IMR-90 (cell line): ENCODE measurements around the gene CMTM5. TPM values are rescaled to one million over a fixed set of nuclear protein-coding genes. Genes with fewer than 3 reads are reported as not detected.

Source experiments
- ATAC-seq: fragments of 200-7000 bp; cut with Tn5 transposase; 2 replicates; pipeline ENCODE4 v1.9.1; 2020; ENCODE audit warnings: low read depth, mild to moderate bottlenecking, moderate library complexity
- BruUV-seq: library from RNA; stranded (reverse); fragments of 400-500 nt; replicated peaks from 2 replicates; lab custom pipeline; 2021; lab: Mats Ljungman, UMichigan
- CTCF ChIA-PET: fragments of 300-600 bp; formaldehyde crosslinking; extraction: SDS; loops from one replicate; lab custom pipeline; 2021; ENCODE audit warnings: antibody characterized with exemption; lab: Yijun Ruan, JAX
- POLR2A ChIA-PET: fragments of 300-600 bp; sonication (Branson Sonifier 250); formaldehyde crosslinking; loops from one replicate; lab custom pipeline; 2022; ENCODE audit warnings: antibody characterized with exemption; ENCODE audit not compliant: unreplicated experiment; lab: Charles Lee
- DNase-seq: peaks from one replicate; pipeline ENCODE4 v3.0.0; 2013
- H2AFZ ChIP-seq: replicated peaks from 2 replicates; pipeline ENCODE3; 2013; ENCODE audit warnings: low read length, mild to moderate bottlenecking; ENCODE audit not compliant: poor library complexity
- H2AK5ac ChIP-seq: 2 replicates; pipeline ENCODE4 v1.6.1; 2013; ENCODE audit warnings: low read depth, low read length, inconsistent platforms
- H2AK9ac ChIP-seq: replicated peaks from 2 replicates; pipeline ENCODE3; 2013; ENCODE audit warnings: mild to moderate bottlenecking, low read depth, low read length, moderate library complexity; ENCODE audit not compliant: poor library complexity
- H2BK120ac ChIP-seq: 2 replicates; pipeline ENCODE4 v1.6.1; 2013; ENCODE audit warnings: low read depth, low read length, inconsistent platforms
- H2BK15ac ChIP-seq: 3 replicates; pipeline ENCODE4 v1.6.1; 2013; ENCODE audit warnings: low read depth, low read length, inconsistent platforms
- H2BK20ac ChIP-seq: 2 replicates; pipeline ENCODE4 v1.6.1; 2013; ENCODE audit warnings: low read depth, mild to moderate bottlenecking, inconsistent platforms, low read length, moderate library complexity
- H2BK5ac ChIP-seq: 2 replicates; pipeline ENCODE4 v1.6.1; 2013; ENCODE audit warnings: mild to moderate bottlenecking, low read depth, low read length, inconsistent platforms; ENCODE audit not compliant: poor library complexity, severe bottlenecking
- H3K14ac ChIP-seq: replicated peaks from 2 replicates; pipeline ENCODE4 v1.6.1; 2013; ENCODE audit warnings: low read depth, low read length, inconsistent platforms
- H3K18ac ChIP-seq: 2 replicates; pipeline ENCODE4 v1.6.1; 2013; ENCODE audit warnings: low read depth, low read length, control low read depth
- H3K23ac ChIP-seq: 2 replicates; pipeline ENCODE4 v1.6.1; 2013; ENCODE audit warnings: low read depth, low read length, inconsistent platforms
- H3K27ac ChIP-seq: 2 replicates; pipeline ENCODE4 v1.5.1; 2013; ENCODE audit warnings: mild to moderate bottlenecking, control low read depth, low read length; ENCODE audit not compliant: insufficient read depth
- H3K27me3 ChIP-seq: 2 replicates; pipeline ENCODE4 v1.6.1; 2013; ENCODE audit warnings: low read length; ENCODE audit not compliant: control insufficient read depth, insufficient read depth
- H3K36me3 ChIP-seq: 2 replicates; pipeline ENCODE4 v1.6.1; 2013; ENCODE audit warnings: low read length, mixed read lengths; ENCODE audit not compliant: control insufficient read depth, insufficient read depth
- H3K4ac ChIP-seq: 2 replicates; pipeline ENCODE4 v1.6.1; 2013; ENCODE audit warnings: low read depth, low read length, inconsistent platforms
- H3K4me1 ChIP-seq: 2 replicates; pipeline ENCODE4 v1.6.1; 2013; ENCODE audit warnings: low read length, mixed read lengths; ENCODE audit not compliant: control insufficient read depth, insufficient read depth
- H3K4me2 ChIP-seq: 2 replicates; pipeline ENCODE4 v1.6.1; 2013; ENCODE audit warnings: low read depth, mild to moderate bottlenecking, control low read depth, low read length, moderate library complexity
- H3K4me3 ChIP-seq: 2 replicates; pipeline ENCODE4 v1.5.1; 2013; ENCODE audit warnings: low read depth, mild to moderate bottlenecking, control low read depth, low read length, moderate library complexity; ENCODE audit not compliant: insufficient read depth
- H3K56ac ChIP-seq: 2 replicates; pipeline ENCODE4 v1.6.1; 2013; ENCODE audit warnings: low read length, inconsistent platforms; ENCODE audit not compliant: insufficient read depth; ENCODE audit errors: extremely low read depth
- H3K79me1 ChIP-seq, 2 experiments: 2 replicates each; pipeline ENCODE4 v1.6.1; 2013; ENCODE audit warnings: low read length in 2 of 2, inconsistent platforms in 1 of 2, low read depth in 1 of 2
- H3K9ac ChIP-seq: 2 replicates; pipeline ENCODE4 v1.6.1; 2013; ENCODE audit warnings: low read depth, low read length, control low read depth
- H3K9me1 ChIP-seq: 2 replicates; pipeline ENCODE4 v1.6.1; 2013; ENCODE audit warnings: low read length, inconsistent platforms; ENCODE audit not compliant: insufficient read depth
- H3K9me3 ChIP-seq: 2 replicates; pipeline ENCODE4 v1.6.1; 2013; ENCODE audit warnings: low read length; ENCODE audit not compliant: control insufficient read depth, insufficient read depth
- H4K20me1 ChIP-seq: 2 replicates; pipeline ENCODE4 v1.6.1; 2013; ENCODE audit warnings: low read length, inconsistent platforms; ENCODE audit not compliant: insufficient read depth
- H4K5ac ChIP-seq: 2 replicates; pipeline ENCODE4 v1.6.1; 2013; ENCODE audit warnings: mild to moderate bottlenecking, low read depth, low read length, control low read depth
- H4K8ac ChIP-seq, 2 experiments: 2 replicates each; pipeline ENCODE4 v1.6.1; 2013; ENCODE audit warnings: low read depth in 2 of 2, low read length in 2 of 2, control low read depth in 1 of 2, inconsistent platforms in 1 of 2
- H4K91ac ChIP-seq: 2 replicates; pipeline ENCODE4 v1.6.1; 2013; ENCODE audit warnings: low read depth, low read length, inconsistent platforms; ENCODE audit not compliant: insufficient read depth
- POLR2A ChIP-seq: IDR thresholded peaks from 2 replicates; pipeline ENCODE4 v1.6.1; 2012; ENCODE audit warnings: mild to moderate bottlenecking, low read depth, low read length
- RAD21 ChIP-seq: IDR thresholded peaks from 2 replicates; pipeline ENCODE4 v1.6.1; 2012; ENCODE audit warnings: low read length, improper control_type of control experiment
- RCOR1 ChIP-seq: IDR thresholded peaks from 2 replicates; pipeline ENCODE4 v1.6.1; 2012; ENCODE audit warnings: mild to moderate bottlenecking, low read length, improper control_type of control experiment; ENCODE audit not compliant: insufficient replicate concordance
- SMC3 ChIP-seq: fragments of 150-350 bp; IDR thresholded peaks from 2 replicates; pipeline ENCODE4 v1.6.1; 2016; ENCODE audit warnings: low read depth, mild to moderate bottlenecking, antibody characterized with exemption, low read length, moderate library complexity
- WGBS, 2 experiments: methylation state at CpG; one replicate each; pipeline versions ENCODE4 v1.1.5 to v1.1.7; 2013; ENCODE audit warnings: missing lambda C conversion rate in 2 of 2; ENCODE audit not compliant: insufficient read length in 1 of 2; ENCODE audit errors: extremely low coverage in 2 of 2; 5-methylcytosine and 5-hydroxymethylcytosine counted together
- dilution Hi-C: fragments of 300-500 bp; cut with HindIII; formaldehyde crosslinking; loops from one replicate; pipeline ENCODE4 v1.14.3; 2018; ENCODE audit warnings: low sequenced_read_pairs; ENCODE audit not compliant: unreplicated experiment
- in situ Hi-C: fragments of 300-500 bp; cut with MboI; formaldehyde crosslinking; loops from 3 replicates; pipeline ENCODE4 v1.14.3; 2019; ENCODE audit warnings: low sequenced_read_pairs, inconsistent platforms, mixed read lengths
- intact Hi-C: fragments of 100-400 bp; cut with micrococcal nuclease; formaldehyde crosslinking; loops from 2 replicates; pipeline ENCODE4 v1.10.0; 2022
- polyA plus RNA-seq, 3 experiments: library from polyadenylated mRNA; depleted of rRNA; stranded (reverse); fragments of >200 nt; gene quantifications; 2 replicates each; pipeline ENCODE4 v1.2.3, GENCODE V29; 2012; ENCODE audit warnings: low replicate concordance in 1 of 3
- total RNA-seq: library from RNA; depleted of rRNA; stranded (reverse); fragments of >200 nt; gene quantifications from 2 replicates; pipeline ENCODE4 v1.2.3, GENCODE V29; 2012
- TF ChIP-seq, protein P1 (sequence below): conservative IDR thresholded peaks from 2 replicates; pipeline ENCODE4 v1.5.1; 2012; ENCODE audit warnings: mild to moderate bottlenecking, low read depth, low read length, improper control_type of control experiment

Gene CMTM5
- total and polyA plus RNA-seq, 2 of the 4 experiments (the other 2 are of a cell fraction): 0.07 TPM; not detected in 1

- no peak for TF ChIP-seq RCOR1
Measured at GRCh38 chr14:23376482-23377197, at the start of gene CMTM5 (continued).

DNA sequence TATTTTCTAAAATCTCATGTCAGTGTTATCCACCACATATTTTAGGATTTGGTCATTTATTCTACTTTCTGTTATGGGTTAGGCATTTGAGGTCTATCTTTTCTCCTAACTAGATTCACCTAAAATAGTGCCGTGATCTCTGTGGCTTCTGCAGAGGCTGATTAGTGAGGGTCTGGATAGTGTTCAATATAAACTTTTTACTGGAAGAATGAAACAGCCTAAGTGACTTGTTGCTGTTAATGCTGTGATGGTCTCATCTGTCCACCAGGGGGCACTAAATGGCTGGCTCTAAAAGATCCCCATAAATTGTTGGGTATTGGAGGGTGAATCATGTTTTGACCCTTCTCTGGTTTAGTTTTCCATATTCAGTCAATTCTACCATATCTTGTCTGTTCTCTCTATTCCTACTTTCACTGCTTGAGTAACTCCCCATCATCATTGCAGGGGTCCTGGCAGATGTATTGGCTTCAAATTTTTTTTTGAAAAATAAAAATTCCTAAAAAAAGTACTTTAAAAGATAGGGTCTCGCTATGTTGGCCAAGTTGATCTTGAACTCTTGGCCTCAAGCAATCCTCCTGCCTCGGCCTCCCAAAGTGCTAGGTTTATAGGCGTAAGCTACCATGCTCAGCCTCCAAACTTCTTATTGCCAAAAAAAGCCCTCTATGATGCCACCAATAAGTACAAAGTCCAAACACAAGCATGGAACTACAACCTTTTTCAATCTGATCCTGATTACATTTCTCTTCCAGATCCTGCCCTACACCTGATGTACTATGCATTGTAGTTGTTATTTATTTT, 48.7 kb upstream of the CMTM5 start:
- H3K18ac ChIP-seq: no peak overlapping the region
- H2BK120ac ChIP-seq: no peak overlapping the region
- ATAC-seq (peak; percentile 94), DNase-seq (peak; percentile 80)
- H2BK5ac ChIP-seq: no peak overlapping the region
- ChIA-PET POLR2A (no interaction called here), CTCF (no interaction called here)
- H2BK15ac ChIP-seq: no peak overlapping the region
- H2BK20ac ChIP-seq: no peak overlapping the region
- H3K9me1 ChIP-seq: no peaks in the 10 kb centered on the region
- intact Hi-C loops: loop anchor here (1.0 kb wide), 5 partner anchors 24 to 141 kb away; partner anchors contain the start of genes NGDN and SLC22A17
- WGBS, 2 experiments: no CpG with 5 or more reads among the region's 4 CpGs
- peaks cover 4% of the 10 kb centered on the region; the same call in 1 of the 2 replicates for H4K20me1 ChIP-seq
- dilution Hi-C loops: no loop called here
- no peak overlapping the region for H3K14ac ChIP-seq
- H3K23ac ChIP-seq: no peak overlapping the region
- H4K91ac ChIP-seq: no peak overlapping the region
- no peak overlapping the region for H2AK5ac ChIP-seq
- peaks cover 18% of the 10 kb centered on the region for H3K36me3 ChIP-seq
- H3K27me3 ChIP-seq: no peaks in the 10 kb centered on the region; the same call in none of the 2 replicates
- no peak overlapping the region for H3K56ac ChIP-seq
- TF ChIP-seq SMC3 (peak; percentile 85), RAD21 (peak; percentile 90), RCOR1 (no peak), POLR2A (peak; percentile 38; the same call in 1 of the 2 replicates)
- TF ChIP-seq, protein P1, sequence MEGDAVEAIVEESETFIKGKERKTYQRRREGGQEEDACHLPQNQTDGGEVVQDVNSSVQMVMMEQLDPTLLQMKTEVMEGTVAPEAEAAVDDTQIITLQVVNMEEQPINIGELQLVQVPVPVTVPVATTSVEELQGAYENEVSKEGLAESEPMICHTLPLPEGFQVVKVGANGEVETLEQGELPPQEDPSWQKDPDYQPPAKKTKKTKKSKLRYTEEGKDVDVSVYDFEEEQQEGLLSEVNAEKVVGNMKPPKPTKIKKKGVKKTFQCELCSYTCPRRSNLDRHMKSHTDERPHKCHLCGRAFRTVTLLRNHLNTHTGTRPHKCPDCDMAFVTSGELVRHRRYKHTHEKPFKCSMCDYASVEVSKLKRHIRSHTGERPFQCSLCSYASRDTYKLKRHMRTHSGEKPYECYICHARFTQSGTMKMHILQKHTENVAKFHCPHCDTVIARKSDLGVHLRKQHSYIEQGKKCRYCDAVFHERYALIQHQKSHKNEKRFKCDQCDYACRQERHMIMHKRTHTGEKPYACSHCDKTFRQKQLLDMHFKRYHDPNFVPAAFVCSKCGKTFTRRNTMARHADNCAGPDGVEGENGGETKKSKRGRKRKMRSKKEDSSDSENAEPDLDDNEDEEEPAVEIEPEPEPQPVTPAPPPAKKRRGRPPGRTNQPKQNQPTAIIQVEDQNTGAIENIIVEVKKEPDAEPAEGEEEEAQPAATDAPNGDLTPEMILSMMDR: peak; percentile 93
- no peak overlapping the region for H3K4me2 ChIP-seq
- no peak overlapping the region for H2AFZ ChIP-seq
- no peak overlapping the region for H4K5ac ChIP-seq
- no peak overlapping the region for H2AK9ac ChIP-seq
- no peak overlapping the region for H3K27ac ChIP-seq
- H3K4me1 ChIP-seq: peaks cover under 1% of the 10 kb centered on the region; the same call in 1 of the 2 replicates
- peaks cover 13 to 18% of the 10 kb centered on the region in 2 experiments for H3K79me1 ChIP-seq
- no peaks in the 10 kb centered on the region for H3K9me3 ChIP-seq
- H4K8ac ChIP-seq: no peak overlapping the region
- no TSS peak for BruUV-seq
- H3K9ac ChIP-seq: no peak overlapping the region
- no peak overlapping the region for H3K4me3 ChIP-seq
- in situ Hi-C loops: loop anchor here (10.0 kb wide), 2 partner anchors 47 to 227 kb away; partner anchors contain the start of genes CMTM5, IL25, THTPA and ZFHX2
- no peak overlapping the region for H3K4ac ChIP-seq
